ENCODE data around the gene TMEM119.

Gene TMEM119

GRCh38 chr12:108640802-108641445, 43.0 kb upstream of the TMEM119 start:
- H3K4me3 ChIP-seq (ENCODE audit: low read depth in 1 of 2, low read length in 1 of 2): no peak overlapping the region
- peaks cover 34 to 41% of the 10 kb centered on the region in 2 experiments for H3K4me1 ChIP-seq (ENCODE audit: control insufficient read depth in 1 of 2, insufficient read depth in 1 of 2, low read depth in 1 of 2, low read length in 1 of 2)
- H3K36me3 ChIP-seq: peaks cover 9% of the 10 kb centered on the region
- H3K27ac ChIP-seq: peak overlapping the region; percentile 64
- no peak for TF ChIP-seq CTCF (IDR thresholded peaks at IDR 0.05)
- H3K9me3 ChIP-seq: no peaks in the 10 kb centered on the region
- no peaks in the 10 kb centered on the region for H3K27me3 ChIP-seq

- H3K36me3 ChIP-seq: no peaks in the 10 kb centered on the region
- H3K27me3 ChIP-seq: no peaks in the 10 kb centered on the region
- H3K4me3 ChIP-seq (ENCODE audit: low read depth in 1 of 2, low read length in 1 of 2): no peak overlapping the region
- H3K27ac ChIP-seq: no peak overlapping the region
- no peaks in the 10 kb centered on the region for H3K9me3 ChIP-seq
- peaks cover 51 to 57% of the 10 kb centered on the region in 2 experiments for H3K4me1 ChIP-seq (ENCODE audit: control insufficient read depth in 1 of 2, insufficient read depth in 1 of 2, low read depth in 1 of 2, low read length in 1 of 2)
- TF ChIP-seq CTCF (IDR thresholded peaks at IDR 0.05): no peak
Observed at GRCh38 chr12:108638997-108639822, 41.3 kb upstream of the TMEM119 start.

GRCh38 chr12:108638141-108638827, 40.4 kb upstream of the TMEM119 start:
- Histone ChIP-seq H3K27ac (no peak overlapping the region), H3K36me3 (no peaks in the 10 kb centered on the region), H3K27me3 (no peaks in the 10 kb centered on the region), H3K4me3 (ENCODE audit: low read depth in 1 of 2, low read length in 1 of 2) (no peak overlapping the region), H3K4me1 (ENCODE audit: control insufficient read depth in 1 of 2, insufficient read depth in 1 of 2, low read depth in 1 of 2, low read length in 1 of 2) (peaks cover 60 to 61% of the 10 kb centered on the region in 2 experiments), H3K9me3 (no peaks in the 10 kb centered on the region)
- no peak for TF ChIP-seq CTCF (IDR thresholded peaks at IDR 0.05)

- Histone ChIP-seq H3K27ac (peak overlapping the region; percentile 41), H3K36me3 (no peaks in the 10 kb centered on the region), H3K4me1 (ENCODE audit: control insufficient read depth in 1 of 2, insufficient read depth in 1 of 2, low read depth in 1 of 2, low read length in 1 of 2) (peaks cover 61 to 69% of the 10 kb centered on the region in 2 experiments), H3K9me3 (no peaks in the 10 kb centered on the region), H3K4me3 (ENCODE audit: low read depth in 1 of 2, low read length in 1 of 2) (no peak overlapping the region), H3K27me3 (no peaks in the 10 kb centered on the region)
- no peak for TF ChIP-seq CTCF (IDR thresholded peaks at IDR 0.05)
Observed at GRCh38 chr12:108637222-108637971, 39.5 kb upstream of the TMEM119 start.

Data from neutrophil (primary cell).